Sciatic nerve (tissue), 2 donors: ENCODE data around the gene ADCY9. TPM values are rescaled to one million over a fixed set of nuclear protein-coding genes. Genes with fewer than 3 reads are reported as not detected.
A peak's percentile ranks its signal among the peaks of the same experiment; 100 is the strongest.
"Not testable (repeated sequence)": the region's sequence is repeated elsewhere in the genome, so short reads cannot be mapped to it uniquely, and the experiment has no call there.

Experiments
- ATAC-seq: fragments of 200-7000 bp; cut with Tn5 transposase; one replicate; pipeline ENCODE4 v1.9.1; 2020; ENCODE audit warnings: mild to moderate bottlenecking, moderate library complexity
- DNase-seq: peaks from one replicate; pipeline ENCODE4 v3.0.0-alpha.2; 2020; ENCODE audit warnings: low spot score
- intact Hi-C: fragments of 100-400 bp; cut with DNase I; formaldehyde crosslinking; loops from one replicate; pipeline ENCODE4 v1.14.2; 2022
- total RNA-seq: library from RNA; stranded (reverse); fragmentation: NEBNext Ultra II Directional; extraction: Animal tissue kit (Norgen Biotek cat#: 25700); gene quantifications from one replicate; pipeline ENCODE4 v1.2.1, GENCODE V29; 2021
- donor health status: DM: no; HTN: no; CAD: no.
- donor health status: DM: no; HTN: no; CAD: no.

ADCY9 gene
- total RNA-seq, 1 donor from 2014 or later, result 25.9 TPM

- ATAC-seq, result peak; percentile 90
- DNase-seq, result peak; percentile 66
- intact Hi-C loops, result no loop called here
Observed at GRCh38 chr16:4052801-4053293, 63.4 kb downstream of the ADCY9 start.

DNA sequence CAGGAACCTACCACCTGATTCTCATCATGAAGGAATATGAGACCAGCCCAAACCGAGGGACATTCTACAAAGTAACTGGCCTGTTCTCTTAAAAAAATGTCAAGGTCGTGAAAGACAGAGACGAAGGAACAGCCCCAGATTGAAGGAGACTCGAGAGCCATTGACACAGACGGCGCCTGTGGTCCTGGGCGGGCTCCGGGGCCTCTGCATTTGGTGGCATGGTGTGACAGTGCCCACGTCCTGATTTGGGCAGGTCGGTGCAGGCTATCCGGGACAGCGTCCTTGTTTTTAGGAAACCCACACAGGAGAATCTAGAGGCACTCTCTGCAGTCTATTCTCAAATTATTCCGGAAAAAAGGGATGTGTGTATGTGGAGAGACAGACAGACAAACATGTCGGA, 64.1 kb downstream of the ADCY9 start:
- ATAC-seq, result no peak

GRCh38 chr16:4051591-4051990, 64.7 kb downstream of the ADCY9 start:
- ATAC-seq, result no peak
- intact Hi-C loops, result no loop called here
- no peak for DNase-seq

More for the DNA sequence above, 64.1 kb downstream of the ADCY9 start:
- DNase-seq, result peak; percentile 21
- intact Hi-C loops, result no loop called here

- DNase-seq (peak; percentile 23), ATAC-seq (no peak)
- intact Hi-C loops, result no loop called here
Observed at GRCh38 chr16:4049031-4049430, 67.2 kb downstream of the ADCY9 start.

DNA sequence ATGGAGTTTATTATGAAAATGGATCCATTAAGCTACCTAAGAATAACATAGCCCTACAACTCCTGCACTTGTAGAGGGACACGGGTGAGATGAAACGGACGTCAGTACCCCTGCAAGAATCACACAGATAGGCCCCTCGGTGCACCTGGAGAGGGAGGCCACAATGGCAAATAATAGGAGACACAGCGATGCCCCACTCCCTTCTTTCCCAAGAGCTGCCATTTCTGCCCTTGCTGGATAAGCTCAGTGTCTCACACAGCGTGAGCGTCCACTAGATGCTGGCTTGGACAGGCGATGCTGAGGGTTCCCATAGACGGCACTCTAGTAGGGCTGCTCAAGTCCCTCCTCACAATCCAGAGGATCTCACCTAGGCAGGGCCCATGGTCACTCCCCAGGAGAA, 67.8 kb downstream of the ADCY9 start:
- intact Hi-C loops, result no loop called here
- ATAC-seq, result no peak
- peak; percentile 23 for DNase-seq

- ATAC-seq (no peak), DNase-seq (peak; percentile 36)
- intact Hi-C loops, result no loop called here
Observed at GRCh38 chr16:4046221-4046620, 70.0 kb downstream of the ADCY9 start.

- intact Hi-C loops, ATAC-seq: not testable (repeated sequence)
- peak; percentile 21 for DNase-seq
Observed at GRCh38 chr16:4045561-4045960, 70.7 kb downstream of the ADCY9 start.

GRCh38 chr16:4042581-4042980, 73.7 kb downstream of the ADCY9 start:
- peak; percentile 22 for DNase-seq

DNA sequence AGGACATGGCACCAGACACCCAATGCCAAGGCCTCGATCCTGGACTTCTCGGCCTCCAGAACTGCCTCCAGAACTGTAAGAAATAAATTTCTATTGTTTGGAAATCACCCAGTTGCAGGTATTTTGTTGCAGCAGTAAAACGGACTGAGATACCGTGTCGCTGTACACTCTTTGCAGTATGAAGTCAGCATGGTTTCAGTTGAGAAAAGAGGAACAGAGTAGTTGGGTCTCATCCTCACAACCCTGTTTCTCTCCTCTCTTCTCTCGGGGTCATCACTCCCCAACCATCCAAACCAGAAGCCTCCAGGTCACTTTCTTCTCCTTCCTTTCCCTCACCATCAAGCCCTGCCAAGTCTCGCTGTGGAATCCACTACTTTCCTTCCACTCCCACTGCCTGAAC, 77.8 kb downstream of the ADCY9 start:
- peak; percentile 26 for DNase-seq
- intact Hi-C loops, result no loop called here
- ATAC-seq, result no peak

More at GRCh38 chr16:4042581-4042980, 73.7 kb downstream of the ADCY9 start:
- ATAC-seq, result no peak
- intact Hi-C loops, result no loop called here

GRCh38 chr16:4036952-4037351, 79.3 kb downstream of the ADCY9 start:
- DNase-seq, result peak; percentile 2
- intact Hi-C loops, ATAC-seq: not testable (repeated sequence)

- ATAC-seq (no peak), DNase-seq (no peak)
- intact Hi-C loops, result no loop called here
Observed at GRCh38 chr16:4034963-4035362, 81.3 kb downstream of the ADCY9 start.

DNA sequence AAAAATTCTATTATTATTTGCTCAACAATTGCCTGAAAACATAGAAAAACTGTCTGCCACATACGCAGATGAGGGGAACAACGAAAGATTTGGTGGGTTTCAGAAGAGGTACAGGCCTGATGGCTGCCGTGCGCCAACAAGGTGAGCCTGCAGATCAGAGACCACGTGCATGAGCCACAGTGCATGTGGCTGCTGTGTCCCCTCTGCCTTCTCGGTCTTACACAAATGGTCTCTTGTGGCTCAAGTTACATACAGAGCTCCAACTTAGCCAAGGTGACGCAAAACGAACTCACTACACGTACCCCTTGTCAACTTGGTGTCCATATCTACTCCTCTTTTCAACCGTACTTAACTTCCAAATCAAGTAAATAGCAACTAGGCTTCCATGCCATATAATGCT, 82.3 kb downstream of the ADCY9 start:
- DNase-seq, result no peak
- no peak for ATAC-seq
- intact Hi-C loops, result no loop called here

GRCh38 chr16:4032768-4033167, 83.5 kb downstream of the ADCY9 start:
- intact Hi-C loops, result no loop called here
- ATAC-seq (peak; percentile 56), DNase-seq (peak; percentile 61)

GRCh38 chr16:4028144-4028543, 88.1 kb downstream of the ADCY9 start:
- no peak for ATAC-seq
- DNase-seq, result no peak
- intact Hi-C loops, result no loop called here

DNA sequence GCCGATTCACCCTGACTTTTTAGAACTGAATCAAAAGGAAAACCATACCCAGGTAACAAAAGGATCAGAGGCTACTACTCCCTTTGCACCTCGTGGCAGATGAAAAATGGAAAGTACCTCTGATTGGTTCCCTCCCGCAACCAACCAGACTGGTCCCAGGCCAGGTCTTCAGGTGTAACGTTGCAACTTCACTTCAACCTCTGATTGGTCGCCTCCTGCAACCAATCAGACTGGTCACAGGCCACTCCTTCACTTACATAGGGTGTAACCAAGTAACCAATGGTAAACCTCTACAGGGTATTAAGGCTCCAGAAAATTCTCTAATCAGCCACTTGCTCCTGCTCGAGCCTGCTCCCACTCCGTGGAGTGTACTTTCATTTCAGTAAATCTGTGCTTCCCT, 89.4 kb downstream of the ADCY9 start:
- ATAC-seq, result no peak
- intact Hi-C loops, result no loop called here
- no peak for DNase-seq

DNA sequence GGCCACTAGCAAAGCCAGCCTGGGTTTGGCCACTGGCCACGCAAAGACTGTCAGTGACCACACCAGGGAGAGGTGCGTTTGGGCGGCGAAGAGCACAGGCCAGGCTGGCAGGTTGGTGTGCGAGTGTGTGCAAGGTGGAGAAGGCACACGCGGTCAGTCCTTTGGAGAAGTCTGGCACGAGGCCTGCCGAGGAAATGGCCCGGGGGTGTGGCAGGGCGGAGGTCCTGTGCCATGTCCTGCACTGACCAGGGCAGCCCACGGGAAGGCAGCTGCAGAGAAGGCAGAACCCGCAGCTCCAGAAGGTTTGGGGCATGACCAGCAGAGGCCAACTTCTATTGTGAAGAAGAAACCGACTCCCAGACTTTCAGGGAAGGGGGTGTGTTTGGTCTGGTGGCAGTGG, 90.8 kb downstream of the ADCY9 start:
- no peak for ATAC-seq
- intact Hi-C loops, result no loop called here
- DNase-seq, result no peak

DNA sequence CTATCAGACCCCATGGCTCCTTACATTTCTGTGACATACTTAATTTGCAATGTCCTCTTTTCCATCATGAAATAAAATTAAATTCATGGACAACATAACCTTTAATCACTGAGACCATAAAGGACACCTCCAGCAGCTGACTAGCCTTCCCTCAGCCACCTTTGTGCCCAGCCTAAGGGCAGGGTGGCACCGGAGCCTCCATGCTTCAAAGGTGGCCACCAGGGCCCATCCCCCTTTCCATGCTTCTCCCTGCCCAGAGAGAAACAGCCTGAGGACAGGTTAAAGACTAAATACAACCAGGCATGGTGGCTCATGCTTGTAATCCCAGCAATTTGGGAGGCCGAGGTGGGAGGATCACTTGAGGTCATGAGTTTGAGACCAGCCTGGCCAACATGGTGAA, 94.3 kb downstream of the ADCY9 start:
- ATAC-seq (no peak), DNase-seq (no peak)
- intact Hi-C loops, result no loop called here

DNA sequence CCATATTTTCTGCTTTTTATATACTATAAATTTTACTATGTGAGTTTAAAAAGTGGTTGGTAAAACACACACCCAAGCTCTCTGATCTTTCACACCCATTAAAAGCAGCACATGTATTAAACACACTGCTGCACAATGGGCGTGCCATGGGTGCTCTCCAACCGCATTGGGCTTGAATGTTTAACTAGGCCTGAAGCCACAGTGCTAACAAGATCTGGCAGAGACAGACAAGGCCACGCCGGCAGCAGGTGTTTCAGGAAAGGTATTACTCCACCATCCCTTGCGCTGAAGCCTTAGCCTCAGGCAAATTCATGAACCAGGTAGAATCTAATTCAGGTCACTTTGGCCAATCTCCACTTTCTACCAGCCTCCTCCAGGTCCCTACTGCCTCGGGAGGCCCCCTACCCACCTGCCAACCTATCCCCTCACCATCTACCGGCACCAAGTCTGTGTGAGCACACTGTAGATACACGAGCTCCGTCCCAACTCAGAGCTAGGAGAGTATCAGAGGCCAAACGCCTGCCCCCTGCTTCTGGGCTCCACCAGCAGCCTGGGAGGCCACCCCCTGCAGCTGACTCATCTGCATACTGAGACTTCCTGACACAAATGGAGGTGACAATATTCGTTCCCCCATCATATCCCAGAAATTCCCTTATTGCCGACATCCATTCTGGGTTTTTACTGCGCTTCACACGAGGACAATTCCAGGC, 95.0 kb downstream of the ADCY9 start:
- ATAC-seq, result peak; percentile 58
- intact Hi-C loops, result no loop called here
- no peak for DNase-seq

- peak; percentile 60 for ATAC-seq
- DNase-seq, result no peak
- intact Hi-C loops, result loop anchor here (10.0 kb wide), 1 partner anchor 95 kb away; the partner anchor contains the start of gene ADCY9
Observed at GRCh38 chr16:4019371-4019791, 96.9 kb downstream of the ADCY9 start.

DNA sequence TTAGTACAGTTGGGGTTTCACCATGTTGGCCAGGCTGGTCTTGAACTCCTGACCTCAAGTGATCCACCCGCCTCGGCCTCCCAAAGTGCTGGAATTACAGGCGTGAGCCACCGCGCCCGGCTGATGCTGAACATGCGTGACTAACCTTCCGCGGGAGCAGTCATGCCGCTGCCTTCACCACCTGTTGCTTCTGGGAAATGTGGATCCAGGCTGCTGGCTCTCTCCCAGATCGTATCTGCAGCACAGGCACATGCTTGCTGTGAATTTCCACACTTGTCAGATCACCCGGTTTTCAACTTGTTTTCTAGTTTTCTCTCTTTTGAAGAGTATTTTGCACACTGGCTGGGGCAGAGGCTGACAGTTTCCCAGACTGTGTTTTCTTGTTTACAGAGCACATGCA, 97.9 kb downstream of the ADCY9 start:
- ATAC-seq (peak; percentile 33), DNase-seq (no peak)
- intact Hi-C loops, result loop anchor here (10.0 kb wide), 1 partner anchor 96 kb away; the partner anchor contains the start of gene ADCY9

GRCh38 chr16:4017807-4018206, 98.4 kb downstream of the ADCY9 start:
- no peak for DNase-seq
- ATAC-seq, result no peak
- intact Hi-C loops, result loop anchor here (10.0 kb wide), 1 partner anchor 97 kb away; the partner anchor contains the start of gene ADCY9
